KMS-11 (cell line): ENCODE data around the gene LAMTOR4.
"Not testable (repeated sequence)": the region's sequence is repeated elsewhere in the genome, so short reads cannot be mapped to it uniquely, and the experiment has no call there.

Source experiments
- H2AFZ ChIP-seq: fragments of 200-600 bp; sonication (generic); 2 replicates; pipeline ENCODE4 v1.6.1; 2016; ENCODE audit warnings: antibody characterized with exemption, mixed run types, low read depth
- H3K27ac ChIP-seq: fragments of 200-600 bp; sonication (generic); 2 replicates; pipeline ENCODE4 v1.6.1; 2016; ENCODE audit warnings: mild to moderate bottlenecking, mixed run types
- H3K27me3 ChIP-seq: fragments of 200-600 bp; sonication (generic); 2 replicates; pipeline ENCODE4 v1.6.1; 2017; ENCODE audit warnings: mild to moderate bottlenecking, low read depth, mixed run types, moderate library complexity; ENCODE audit not compliant: insufficient read depth
- H3K36me3 ChIP-seq: fragments of 200-600 bp; sonication (generic); 2 replicates; pipeline ENCODE4 v1.6.1; 2017; ENCODE audit warnings: mild to moderate bottlenecking, mixed run types; ENCODE audit not compliant: insufficient read depth
- H3K4me1 ChIP-seq: fragments of 200-600 bp; sonication (generic); 2 replicates; pipeline ENCODE4 v1.6.1; 2016; ENCODE audit warnings: mild to moderate bottlenecking, low read depth, mixed run types; ENCODE audit not compliant: poor library complexity, severe bottlenecking
- H3K4me2 ChIP-seq: fragments of 200-600 bp; sonication (generic); 2 replicates; pipeline ENCODE4 v1.7.0; 2016; ENCODE audit warnings: mild to moderate bottlenecking, mixed run types
- H3K4me3 ChIP-seq: fragments of 200-600 bp; sonication (generic); IDR thresholded peaks from 2 replicates; pipeline ENCODE4 v1.6.1; 2017; ENCODE audit warnings: low read depth, low read length, mixed read lengths; ENCODE audit not compliant: insufficient read depth
- H3K79me2 ChIP-seq: fragments of 200-600 bp; sonication (generic); 2 replicates; pipeline ENCODE4 v1.6.1; 2016; ENCODE audit warnings: low read depth, mixed run types; ENCODE audit not compliant: insufficient read depth
- H3K9ac ChIP-seq: fragments of 200-600 bp; sonication (generic); 2 replicates; pipeline ENCODE4 v1.6.1; 2016; ENCODE audit warnings: mild to moderate bottlenecking, mixed run types
- H4K20me1 ChIP-seq: fragments of 200-600 bp; sonication (generic); 2 replicates; pipeline ENCODE4 v1.6.1; 2016; ENCODE audit warnings: mild to moderate bottlenecking, mixed run types; ENCODE audit not compliant: insufficient read depth
- CTCF ChIP-seq: fragments of 200-600 bp; sonication (generic); conservative IDR thresholded peaks from 2 replicates; pipeline ENCODE4 v1.6.1; 2017; ENCODE audit warnings: low read depth, mild to moderate bottlenecking, antibody characterized with exemption, low read length, moderate library complexity, mixed read lengths

Gene LAMTOR4

GRCh38 chr7:100177045-100178001 lies 28.6 kb downstream of the LAMTOR4 start, which contains the start of the genes GPC2 and STAG3:
GPC2 (minus strand) TSS chr7:100177381; CDS start chr7:100177199, 182 bp downstream.
STAG3 (plus strand) TSS chr7:100177918; CDS start chr7:100180557, 2,639 bp downstream.
- Histone ChIP-seq H3K27ac (no peak within 1 kb of the TSS), H4K20me1 (no peaks in the 10 kb centered on the region)
- no peak for TF ChIP-seq CTCF

GRCh38 chr7:100180084-100180483 lies 31.4 kb downstream of the LAMTOR4 start:
- H3K4me2 ChIP-seq, H3K79me2 ChIP-seq, H3K9ac ChIP-seq, H2AFZ ChIP-seq, H3K36me3 ChIP-seq, H4K20me1 ChIP-seq, H3K4me1 ChIP-seq, H3K27ac ChIP-seq, H3K4me3 ChIP-seq: not testable (repeated sequence)
- peaks cover 21% of the 10 kb centered on the region for H3K27me3 ChIP-seq

More at GRCh38 chr7:100177045-100178001, 28.6 kb downstream of the LAMTOR4 start, which contains the start of the genes GPC2 and STAG3:
- Histone ChIP-seq H3K4me2 (peak within 1 kb of the TSS; percentile 100), H2AFZ (peak within 1 kb of the TSS; percentile 100), H3K9ac (no peak within 1 kb of the TSS; the same call in 1 of the 2 replicates), H3K36me3 (no peaks in the 10 kb centered on the region), H3K27me3 (peaks cover 41% of the 10 kb centered on the region), H3K79me2 (no peaks in the 10 kb centered on the region), H3K4me1 (peaks cover 3% of the 10 kb centered on the region), H3K4me3 (no peak within 1 kb of the TSS)

- H3K4me3 ChIP-seq, H3K79me2 ChIP-seq, H3K9ac ChIP-seq, H3K4me2 ChIP-seq, H2AFZ ChIP-seq, H4K20me1 ChIP-seq, H3K36me3 ChIP-seq, H3K4me1 ChIP-seq, H3K27me3 ChIP-seq, H3K27ac ChIP-seq: not testable (repeated sequence)
These were observed 33.9 kb downstream of the LAMTOR4 start for GRCh38 chr7:100182616-100183015.

- H3K4me2 ChIP-seq, H2AFZ ChIP-seq, H3K27me3 ChIP-seq, H3K4me3 ChIP-seq, H3K9ac ChIP-seq, H4K20me1 ChIP-seq, H3K79me2 ChIP-seq, H3K36me3 ChIP-seq, H3K27ac ChIP-seq, H3K4me1 ChIP-seq: not testable (repeated sequence)
These were observed 34.4 kb downstream of the LAMTOR4 start for GRCh38 chr7:100183090-100183489.

GRCh38 chr7:100185726-100186125 lies 37.0 kb downstream of the LAMTOR4 start:
- no peaks in the 10 kb centered on the region for H3K36me3 ChIP-seq
- no peaks in the 10 kb centered on the region; the same call in 1 of the 2 replicates for H3K27me3 ChIP-seq
- H3K79me2 ChIP-seq, result no peaks in the 10 kb centered on the region
- H3K4me3 ChIP-seq, result no peak overlapping the region
- no peaks in the 10 kb centered on the region for H4K20me1 ChIP-seq
- TF ChIP-seq CTCF, result no peak
- no peak overlapping the region for H3K9ac ChIP-seq
- H2AFZ ChIP-seq, result no peak overlapping the region
- H3K27ac ChIP-seq, result no peak overlapping the region
- H3K4me2 ChIP-seq, result no peak overlapping the region
- peaks cover 6% of the 10 kb centered on the region for H3K4me1 ChIP-seq
